Peyer's patch (tissue), 4 donors: Measurements from ENCODE around the gene ATPAF2. TPM values are rescaled to one million over a fixed set of nuclear protein-coding genes. Genes with fewer than 3 reads are reported as not detected.
"Not testable (repeated sequence)": the region's sequence is repeated elsewhere in the genome, so short reads cannot be mapped to it uniquely, and the experiment has no call there.

Experiments used
- DNase-seq, 3 donors: peaks; one replicate each; pipeline ENCODE4 v3.0.0-alpha.2; 2017 to 2019
- H3K27ac ChIP-seq, 4 donors: fragments of 200-600 bp; sonication (generic); one replicate each; pipeline ENCODE4 v1.5.1; 2016 to 2019
- H3K27me3 ChIP-seq, 2 donors: fragments of 200-600 bp; sonication (generic); one replicate each; pipeline ENCODE4 v1.5.1; 2019
- H3K36me3 ChIP-seq, 3 donors: fragments of 200-600 bp; sonication (generic); one replicate each; pipeline ENCODE4 v1.5.1; 2016 to 2019
- H3K4me1 ChIP-seq, 4 donors: fragments of 200-600 bp; sonication (generic); one replicate each; pipeline ENCODE4 v1.5.1; 2016 to 2019
- H3K4me3 ChIP-seq, 4 donors: fragments of 200-600 bp; sonication (generic); 1 replicate in 3 of 4; 2 replicates in 1 of 4; pipeline ENCODE4 v1.5.1; 2016 to 2019; ENCODE audit warnings: mild to moderate bottlenecking in 1 of 4
- H3K9me3 ChIP-seq, 4 donors: fragments of 200-600 bp; sonication (generic); one replicate each; pipeline ENCODE4 v1.5.1; 2016 to 2019; ENCODE audit warnings: mild to moderate bottlenecking in 1 of 4
- POLR2A ChIP-seq, 2 donors: fragments of 450-650 bp; IDR thresholded peaks; one replicate each; pipeline ENCODE4 v1.5.1; 2017; ENCODE audit warnings: antibody characterized with exemption in 2 of 2, mild to moderate bottlenecking in 2 of 2, moderate library complexity in 2 of 2
- total RNA-seq, 4 donors: library from RNA; depleted of rRNA; stranded (reverse); fragments of >200 nt; gene quantifications; one replicate each; pipeline ENCODE4 v1.1.0, GENCODE V29; 2016
- TF ChIP-seq, protein P1 (sequence below), 6 experiments: fragments of 450-650 bp in 4 of 6; fragments of 200-600 bp in 2 of 6; sonication (generic) in 1 of 6; IDR thresholded peaks; one replicate each; pipeline ENCODE4 v1.5.1; 2017 to 2019; ENCODE audit warnings: antibody characterized with exemption in 6 of 6, mild to moderate bottlenecking in 3 of 6, moderate library complexity in 1 of 6

The ATPAF2 gene
- total RNA-seq, 4 donors from 2014 or later, result 9.8 to 60.2 (median 29.7) TPM

DNA sequence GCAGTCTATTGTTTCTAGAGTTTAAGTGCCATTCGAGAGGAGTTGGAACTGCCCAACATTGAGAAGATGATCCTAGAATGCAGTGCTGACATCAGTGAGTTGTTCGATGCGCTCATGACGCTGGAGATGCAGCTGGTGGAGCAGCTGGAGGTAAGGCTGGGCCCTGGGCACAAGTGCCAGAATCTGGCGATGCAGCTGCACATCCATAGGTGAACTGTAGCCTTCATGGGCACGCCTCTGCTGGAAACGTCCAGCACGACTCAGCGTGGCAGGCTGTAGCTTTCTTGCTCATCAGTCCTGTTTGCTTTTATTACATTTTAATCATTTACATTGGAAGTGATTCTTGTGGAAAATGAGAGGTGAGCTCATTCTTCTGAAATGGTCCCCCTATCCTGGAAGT lies 34.6 kb downstream of the ATPAF2 start:
- H3K9me3 ChIP-seq, result no peaks in the 10 kb centered on the region

GRCh38 chr17:18002171-18002570 lies 36.8 kb downstream of the ATPAF2 start:
- DNase-seq, result no peak
- H3K4me1 ChIP-seq, result no peaks in the 10 kb centered on the region
- H3K27me3 ChIP-seq, result no peaks in the 10 kb centered on the region
- H3K4me3 ChIP-seq, result no peak overlapping the region
- H3K36me3 ChIP-seq, result no peaks in the 10 kb centered on the region
- H3K9me3 ChIP-seq, result no peaks in the 10 kb centered on the region
- no peak overlapping the region for H3K27ac ChIP-seq
- TF ChIP-seq, protein P1, sequence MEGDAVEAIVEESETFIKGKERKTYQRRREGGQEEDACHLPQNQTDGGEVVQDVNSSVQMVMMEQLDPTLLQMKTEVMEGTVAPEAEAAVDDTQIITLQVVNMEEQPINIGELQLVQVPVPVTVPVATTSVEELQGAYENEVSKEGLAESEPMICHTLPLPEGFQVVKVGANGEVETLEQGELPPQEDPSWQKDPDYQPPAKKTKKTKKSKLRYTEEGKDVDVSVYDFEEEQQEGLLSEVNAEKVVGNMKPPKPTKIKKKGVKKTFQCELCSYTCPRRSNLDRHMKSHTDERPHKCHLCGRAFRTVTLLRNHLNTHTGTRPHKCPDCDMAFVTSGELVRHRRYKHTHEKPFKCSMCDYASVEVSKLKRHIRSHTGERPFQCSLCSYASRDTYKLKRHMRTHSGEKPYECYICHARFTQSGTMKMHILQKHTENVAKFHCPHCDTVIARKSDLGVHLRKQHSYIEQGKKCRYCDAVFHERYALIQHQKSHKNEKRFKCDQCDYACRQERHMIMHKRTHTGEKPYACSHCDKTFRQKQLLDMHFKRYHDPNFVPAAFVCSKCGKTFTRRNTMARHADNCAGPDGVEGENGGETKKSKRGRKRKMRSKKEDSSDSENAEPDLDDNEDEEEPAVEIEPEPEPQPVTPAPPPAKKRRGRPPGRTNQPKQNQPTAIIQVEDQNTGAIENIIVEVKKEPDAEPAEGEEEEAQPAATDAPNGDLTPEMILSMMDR (IDR thresholded peaks at IDR 0.05), result no peak
- no peak for TF ChIP-seq POLR2A (IDR thresholded peaks at IDR 0.05)

More for the DNA sequence above, 34.6 kb downstream of the ATPAF2 start:
- Histone ChIP-seq H3K36me3 (no peaks in the 10 kb centered on the region), H3K27ac (no peak overlapping the region), H3K4me1 (no peaks in the 10 kb centered on the region), H3K4me3 (no peak overlapping the region), H3K27me3 (no peaks in the 10 kb centered on the region)
- TF ChIP-seq, protein P1 (IDR thresholded peaks at IDR 0.05), result no peak
- no peak for TF ChIP-seq POLR2A (IDR thresholded peaks at IDR 0.05)
- no peak for DNase-seq

- H3K4me1 ChIP-seq, result no peaks in the 10 kb centered on the region
- no peaks in the 10 kb centered on the region for H3K36me3 ChIP-seq
- no peak for TF ChIP-seq POLR2A (IDR thresholded peaks at IDR 0.05)
- TF ChIP-seq, protein P1 (IDR thresholded peaks at IDR 0.05), result no peak
- no peaks in the 10 kb centered on the region for H3K9me3 ChIP-seq
- no peaks in the 10 kb centered on the region for H3K27me3 ChIP-seq
- H3K27ac ChIP-seq, result no peak overlapping the region
- no peak overlapping the region for H3K4me3 ChIP-seq
- DNase-seq, result no peak
Observed at GRCh38 chr17:18000030-18000408, 38.9 kb downstream of the ATPAF2 start.

- no peaks in the 10 kb centered on the region for H3K27me3 ChIP-seq
- TF ChIP-seq, protein P1 (IDR thresholded peaks at IDR 0.05), result no peak
- no peak for TF ChIP-seq POLR2A (IDR thresholded peaks at IDR 0.05)
- no peak overlapping the region for H3K4me3 ChIP-seq
- no peaks in the 10 kb centered on the region for H3K36me3 ChIP-seq
- no peaks in the 10 kb centered on the region for H3K9me3 ChIP-seq
- DNase-seq, result no peak
- H3K4me1 ChIP-seq, result no peaks in the 10 kb centered on the region
- no peak overlapping the region for H3K27ac ChIP-seq
Observed at GRCh38 chr17:17999364-18000029, 39.5 kb downstream of the ATPAF2 start.

- Histone ChIP-seq H3K4me1 (no peaks in the 10 kb centered on the region), H3K27me3 (no peaks in the 10 kb centered on the region), H3K36me3 (no peaks in the 10 kb centered on the region), H3K4me3 (no peak overlapping the region), H3K9me3 (no peaks in the 10 kb centered on the region), H3K27ac (no peak overlapping the region)
- no peak for DNase-seq
- TF ChIP-seq POLR2A (IDR thresholded peaks at IDR 0.05), result no peak
- TF ChIP-seq, protein P1 (IDR thresholded peaks at IDR 0.05), result no peak
Observed at GRCh38 chr17:17998934-17999333, 40.0 kb downstream of the ATPAF2 start.

DNA sequence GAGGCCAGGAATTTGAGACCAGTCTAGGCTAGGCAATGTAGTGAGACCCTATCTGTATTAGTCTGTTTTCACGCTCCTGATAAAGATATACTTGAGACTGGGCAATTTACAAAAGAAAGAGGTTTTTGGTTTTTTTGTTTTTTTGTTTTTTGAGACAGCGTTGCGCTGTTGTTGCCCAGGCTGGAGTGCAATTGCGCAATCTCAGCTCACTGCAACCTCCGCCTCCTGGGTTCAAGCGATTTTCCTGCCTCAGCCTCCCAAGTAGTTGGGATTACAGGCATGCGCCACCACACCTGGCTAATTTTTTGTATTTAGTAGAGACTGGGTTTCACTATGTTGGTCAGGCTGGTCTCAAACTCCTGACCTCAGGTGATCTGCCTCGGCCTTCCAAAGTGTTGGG lies 43.1 kb downstream of the ATPAF2 start:
- DNase-seq, H3K4me3 ChIP-seq, H3K27ac ChIP-seq, H3K9me3 ChIP-seq, H3K4me1 ChIP-seq, H3K27me3 ChIP-seq, H3K36me3 ChIP-seq: not testable (repeated sequence)
